ENCODE data around the gene RPS4Y2.

RPS4Y2 gene

DNA sequence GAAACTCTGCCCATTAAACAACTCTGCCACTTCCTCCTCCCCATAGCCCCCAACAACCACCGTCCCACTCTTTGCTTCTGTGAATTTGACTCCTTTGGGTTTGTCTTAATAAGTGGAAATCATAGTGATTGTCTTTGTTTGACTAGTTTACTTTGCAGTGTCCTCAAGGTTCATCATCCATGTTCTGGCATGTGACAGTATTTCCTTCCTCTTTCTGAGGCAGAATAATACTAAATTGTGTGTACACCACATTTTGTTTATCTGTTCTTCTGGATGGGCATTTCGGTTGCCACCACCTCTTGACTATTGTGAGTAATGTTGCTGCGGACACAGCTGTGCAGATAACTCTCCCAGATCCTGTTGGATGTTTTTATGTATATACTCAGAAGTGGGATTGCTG, 14.8 kb downstream of the RPS4Y2 start:
- Histone ChIP-seq H3K27me3 (no peaks in the 10 kb centered on the region), H3K36me3 (no peaks in the 10 kb centered on the region), H3K4me3 (no peak overlapping the region), H4K20me1 (no peaks in the 10 kb centered on the region), H3K9ac (no peak overlapping the region), H3K4me2 (no peak overlapping the region), H3K9me3 (replicated peaks in 1 of 11) (no peaks in the 10 kb centered on the region), H3K27ac (no peak overlapping the region), H3K4me1 (no peaks in the 10 kb centered on the region)
- no peak for TF ChIP-seq Cebpa-rat (IDR thresholded peaks at IDR 0.05)

- Histone ChIP-seq H3K4me2 (no peak overlapping the region), H3K4me1 (no peaks in the 10 kb centered on the region), H3K9ac (no peak overlapping the region), H3K4me3 (no peak overlapping the region), H3K27me3 (no peaks in the 10 kb centered on the region), H4K20me1 (no peaks in the 10 kb centered on the region), H3K9me3 (replicated peaks in 1 of 11) (no peaks in the 10 kb centered on the region), H3K36me3 (no peaks in the 10 kb centered on the region), H3K27ac (no peak overlapping the region)
- no peak for TF ChIP-seq Cebpa-rat (IDR thresholded peaks at IDR 0.05)
Measured at GRCh38 chrY:20776104-20776503, 20.2 kb downstream of the RPS4Y2 start.

DNA sequence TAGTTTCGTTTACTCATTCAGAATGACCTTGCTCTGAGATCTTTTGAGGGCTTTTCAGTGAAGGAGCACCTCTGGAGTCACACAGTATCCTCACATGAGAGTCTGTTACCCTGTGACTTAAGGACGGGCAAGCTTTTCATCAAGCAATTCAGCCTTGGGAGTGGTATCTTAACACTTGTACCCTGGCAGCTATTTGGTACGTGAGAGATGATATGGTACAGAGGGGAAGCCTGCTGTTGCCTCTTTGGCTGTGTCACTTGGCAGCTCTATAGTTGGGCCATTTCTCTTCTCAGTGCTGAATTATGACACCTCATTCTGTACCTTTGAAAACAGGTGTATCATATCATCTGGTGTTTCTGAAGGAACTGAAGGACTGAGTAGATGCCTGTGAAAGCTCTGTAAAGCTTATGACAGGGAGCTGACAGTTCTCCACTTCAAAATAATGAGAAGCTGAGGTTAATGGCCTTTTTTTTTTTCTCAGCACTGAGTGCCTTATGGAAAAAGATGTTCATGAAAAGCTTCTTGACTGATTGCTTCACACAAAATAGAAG, 24.3 kb downstream of the RPS4Y2 start:
- H3K4me3 ChIP-seq = no peak overlapping the region
- no peak overlapping the region for H3K27ac ChIP-seq
- H3K9ac ChIP-seq = no peak overlapping the region
- H3K4me2 ChIP-seq = no peak overlapping the region
- H3K4me1 ChIP-seq = no peaks in the 10 kb centered on the region
- no peaks in the 10 kb centered on the region for H3K9me3 ChIP-seq (replicated peaks in 1 of 11)
- no peak for TF ChIP-seq Cebpa-rat (IDR thresholded peaks at IDR 0.05)
- H4K20me1 ChIP-seq = no peaks in the 10 kb centered on the region
- H3K27me3 ChIP-seq = no peaks in the 10 kb centered on the region
- H3K36me3 ChIP-seq = no peaks in the 10 kb centered on the region

GRCh38 chrY:20780776-20781175, 24.9 kb downstream of the RPS4Y2 start:
- Histone ChIP-seq H3K4me3 (no peak overlapping the region), H3K9ac (no peak overlapping the region), H3K36me3 (no peaks in the 10 kb centered on the region), H4K20me1 (no peaks in the 10 kb centered on the region), H3K27me3 (no peaks in the 10 kb centered on the region), H3K4me2 (no peak overlapping the region), H3K9me3 (replicated peaks in 1 of 11) (no peaks in the 10 kb centered on the region), H3K4me1 (no peaks in the 10 kb centered on the region), H3K27ac (no peak overlapping the region)
- TF ChIP-seq Cebpa-rat (IDR thresholded peaks at IDR 0.05) = no peak

DNA sequence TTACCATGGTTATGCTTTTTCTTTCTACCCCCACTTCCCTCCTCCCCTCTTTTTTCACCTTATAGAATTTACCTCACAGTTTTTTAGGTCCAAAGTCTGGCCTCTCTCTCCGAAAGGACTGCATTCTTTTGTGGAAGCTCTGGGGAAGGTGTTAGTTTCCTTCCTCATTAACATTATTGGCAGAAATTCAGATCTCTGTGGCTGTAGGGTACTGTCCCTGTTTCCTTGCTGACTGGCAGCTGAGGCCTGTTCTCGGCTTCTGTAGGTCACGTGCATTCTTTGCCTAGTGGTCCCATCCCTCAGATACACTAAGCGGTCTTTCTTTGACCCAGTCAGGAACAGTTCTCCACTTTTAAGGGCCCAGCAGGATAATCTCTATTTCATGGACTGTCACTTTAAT, 25.5 kb downstream of the RPS4Y2 start:
- Histone ChIP-seq H3K4me2 (no peak overlapping the region), H3K27ac (no peak overlapping the region), H3K4me1 (no peaks in the 10 kb centered on the region), H3K36me3 (no peaks in the 10 kb centered on the region), H3K9me3 (replicated peaks in 1 of 11) (no peaks in the 10 kb centered on the region), H4K20me1 (no peaks in the 10 kb centered on the region), H3K9ac (no peak overlapping the region), H3K27me3 (no peaks in the 10 kb centered on the region), H3K4me3 (no peak overlapping the region)
- TF ChIP-seq Cebpa-rat (IDR thresholded peaks at IDR 0.05) = no peak

DNA sequence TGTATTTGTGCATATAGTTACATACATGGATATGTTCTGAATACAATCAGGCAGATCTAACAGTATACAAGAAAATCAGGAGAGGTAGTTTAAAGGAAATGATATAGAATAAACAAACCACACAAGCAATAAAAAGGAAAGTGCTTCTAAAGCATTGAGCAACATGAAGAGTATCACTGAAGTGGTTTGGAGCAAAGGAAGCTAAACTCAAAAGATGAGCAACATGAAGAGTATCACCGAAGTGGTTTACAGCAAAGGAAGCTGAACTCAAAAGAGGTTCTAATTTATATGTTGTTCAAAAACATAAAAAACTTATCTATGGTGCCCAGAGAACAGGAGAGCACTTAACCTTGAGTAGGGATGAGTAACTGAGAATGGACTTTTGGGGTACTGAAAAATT, 29.1 kb downstream of the RPS4Y2 start:
- no peaks in the 10 kb centered on the region for H3K36me3 ChIP-seq
- H3K4me2 ChIP-seq = no peak overlapping the region
- H3K9me3 ChIP-seq (replicated peaks in 1 of 11) = no peaks in the 10 kb centered on the region
- H3K27me3 ChIP-seq = no peaks in the 10 kb centered on the region
- no peak overlapping the region for H3K9ac ChIP-seq
- no peaks in the 10 kb centered on the region for H3K4me1 ChIP-seq
- no peak for TF ChIP-seq Cebpa-rat (IDR thresholded peaks at IDR 0.05)
- H3K4me3 ChIP-seq = no peak overlapping the region
- H3K27ac ChIP-seq = no peak overlapping the region
- no peaks in the 10 kb centered on the region for H4K20me1 ChIP-seq

DNA sequence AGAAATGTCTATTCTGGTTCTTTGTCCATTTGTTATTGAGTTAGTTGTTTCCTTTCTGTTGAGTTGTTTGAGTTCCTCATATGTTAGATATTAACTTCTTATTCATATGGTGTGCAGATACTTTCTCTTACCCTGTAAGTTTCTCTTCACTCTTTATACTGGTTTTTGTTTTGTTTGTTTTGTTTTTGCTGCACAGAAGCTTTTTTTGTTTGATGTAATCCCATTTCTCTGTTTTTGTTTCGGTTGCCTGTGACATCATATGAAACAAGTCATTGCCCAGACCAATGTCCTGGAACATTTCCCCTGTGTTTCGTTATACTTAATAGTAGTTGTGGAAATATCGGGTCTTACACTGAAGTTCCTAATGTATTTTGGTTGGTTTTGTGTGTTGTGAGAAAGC, 31.2 kb downstream of the RPS4Y2 start:
- H3K4me3 ChIP-seq = no peak overlapping the region
- H3K9ac ChIP-seq = no peak overlapping the region
- no peaks in the 10 kb centered on the region for H3K9me3 ChIP-seq (replicated peaks in 1 of 11)
- TF ChIP-seq Cebpa-rat (IDR thresholded peaks at IDR 0.05) = no peak
- H3K4me2 ChIP-seq = no peak overlapping the region
- no peaks in the 10 kb centered on the region for H3K27me3 ChIP-seq
- no peaks in the 10 kb centered on the region for H3K4me1 ChIP-seq
- no peak overlapping the region for H3K27ac ChIP-seq
- H4K20me1 ChIP-seq = no peaks in the 10 kb centered on the region
- no peaks in the 10 kb centered on the region for H3K36me3 ChIP-seq

GRCh38 chrY:20798351-20799049, 42.6 kb downstream of the RPS4Y2 start:
- Histone ChIP-seq H3K27me3 (no peaks in the 10 kb centered on the region), H3K4me1 (no peaks in the 10 kb centered on the region), H3K4me2 (no peak overlapping the region), H3K36me3 (no peaks in the 10 kb centered on the region), H3K27ac (no peak overlapping the region), H3K4me3 (no peak overlapping the region), H3K9me3 (replicated peaks in 1 of 11) (no peaks in the 10 kb centered on the region), H4K20me1 (no peaks in the 10 kb centered on the region), H3K9ac (no peak overlapping the region)
- TF ChIP-seq Cebpa-rat (IDR thresholded peaks at IDR 0.05) = no peak

DNA sequence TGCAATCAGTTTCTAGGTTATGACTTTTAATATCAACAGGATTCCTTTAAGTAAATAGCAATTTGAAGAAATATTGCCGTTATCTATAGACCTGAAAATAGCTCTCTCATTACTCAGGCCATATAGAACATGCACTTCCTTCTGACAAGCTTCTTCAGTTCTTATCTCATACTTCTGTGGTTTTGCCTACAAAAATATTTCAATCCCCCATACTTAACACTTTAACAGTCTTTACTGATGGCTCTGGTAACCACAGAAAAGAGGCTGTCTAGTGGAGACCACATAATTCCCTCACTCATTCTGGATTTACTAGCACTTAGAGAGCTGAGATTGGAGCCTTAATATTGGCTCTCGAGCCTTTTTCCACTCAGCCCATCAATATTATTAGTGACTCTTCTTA, 46.8 kb downstream of the RPS4Y2 start:
- Histone ChIP-seq H3K27me3 (no peaks in the 10 kb centered on the region), H4K20me1 (no peaks in the 10 kb centered on the region), H3K4me1 (no peaks in the 10 kb centered on the region), H3K36me3 (no peaks in the 10 kb centered on the region), H3K4me2 (no peak overlapping the region), H3K9me3 (replicated peaks in 1 of 11) (no peaks in the 10 kb centered on the region), H3K4me3 (no peak overlapping the region), H3K9ac (no peak overlapping the region), H3K27ac (no peak overlapping the region)
- TF ChIP-seq Cebpa-rat (IDR thresholded peaks at IDR 0.05) = no peak

- Histone ChIP-seq H3K9me3 (replicated peaks in 1 of 11) (no peaks in the 10 kb centered on the region), H3K27me3 (no peaks in the 10 kb centered on the region), H3K4me3 (no peak overlapping the region), H3K4me2 (no peak overlapping the region), H3K4me1 (no peaks in the 10 kb centered on the region), H3K9ac (no peak overlapping the region), H4K20me1 (no peaks in the 10 kb centered on the region), H3K36me3 (no peaks in the 10 kb centered on the region), H3K27ac (no peak overlapping the region)
- no peak for TF ChIP-seq Cebpa-rat (IDR thresholded peaks at IDR 0.05)
Measured at GRCh38 chrY:20806243-20806642, 50.3 kb downstream of the RPS4Y2 start.

All from BLaER1 treated with 17β-estradiol and CSF1 and Interleukin-3, amounts not matched to agents 10 nM and 100 nM (cell line).